Neural progenitor cell (in vitro differentiated cells): ENCODE measurements around the gene MICA. TPM values are rescaled to one million over a fixed set of nuclear protein-coding genes. Genes with fewer than 3 reads are reported as not detected.

Experiments
- DNase-seq: peaks from one replicate; pipeline ENCODE4 v3.0.0-alpha.2; 2016; ENCODE audit warnings: low spot score
- H2AFZ ChIP-seq: fragments of 200-600 bp; sonication (generic); replicated peaks from 2 replicates; pipeline ENCODE4 v1.6.1; 2016; ENCODE audit warnings: antibody characterized with exemption
- H3F3A ChIP-seq: fragments of 200-600 bp; sonication (generic); 2 replicates; pipeline ENCODE4 v1.6.1; 2016; ENCODE audit warnings: antibody characterized with exemption, low read depth
- H3K27ac ChIP-seq: fragments of 200-600 bp; sonication (generic); 2 replicates; pipeline ENCODE4 v1.5.1; 2016; ENCODE audit warnings: mild to moderate bottlenecking
- H3K27me3 ChIP-seq: fragments of 200-600 bp; sonication (generic); 2 replicates; pipeline ENCODE4 v1.6.1; 2016; ENCODE audit warnings: mild to moderate bottlenecking, moderate library complexity
- H3K36me3 ChIP-seq: fragments of 200-600 bp; sonication (generic); 2 replicates; pipeline ENCODE4 v1.5.1; 2016
- H3K4me1 ChIP-seq: fragments of 200-600 bp; sonication (generic); 2 replicates; pipeline ENCODE4 v1.6.1; 2016; ENCODE audit warnings: mixed run types
- H3K4me2 ChIP-seq: fragments of 200-600 bp; sonication (generic); 2 replicates; pipeline ENCODE4 v1.6.1; 2016
- H3K4me3 ChIP-seq: fragments of 200-600 bp; sonication (generic); 2 replicates; pipeline ENCODE4 v1.5.1; 2016
- H3K79me2 ChIP-seq: fragments of 200-600 bp; sonication (generic); 2 replicates; pipeline ENCODE4 v1.6.1; 2016; ENCODE audit warnings: low read depth
- H3K9ac ChIP-seq: fragments of 200-600 bp; sonication (generic); 2 replicates; pipeline ENCODE4 v1.6.1; 2016
- H3K9me3 ChIP-seq: fragments of 200-600 bp; sonication (generic); 2 replicates; pipeline ENCODE4 v1.5.1; 2016; ENCODE audit warnings: low read depth
- H4K20me1 ChIP-seq: fragments of 200-600 bp; sonication (generic); 2 replicates; pipeline ENCODE4 v1.6.1; 2016; ENCODE audit warnings: low read depth
- H3K27ac Mint-ChIP-seq: 3 replicates; pipeline ENCODE4 v1.8.0; 2021; ENCODE audit warnings: mixed read lengths
- H3K27me3 Mint-ChIP-seq: 2 replicates; pipeline ENCODE4 v1.8.0; 2022; ENCODE audit warnings: low read depth, mild to moderate bottlenecking, inconsistent platforms, moderate library complexity, mixed read lengths; ENCODE audit not compliant: insufficient read depth
- H3K36me3 Mint-ChIP-seq: 3 replicates; pipeline ENCODE4 v1.8.0; 2021; ENCODE audit warnings: mixed read lengths
- H3K4me1 Mint-ChIP-seq: 3 replicates; pipeline ENCODE4 v1.8.0; 2021; ENCODE audit warnings: mixed read lengths
- H3K4me3 Mint-ChIP-seq: 3 replicates; pipeline ENCODE4 v1.8.0; 2021; ENCODE audit warnings: mild to moderate bottlenecking, moderate library complexity, mixed read lengths
- H3K9me3 Mint-ChIP-seq: 3 replicates; pipeline ENCODE4 v1.8.0; 2020; ENCODE audit warnings: mixed read lengths
- CTCF ChIP-seq: fragments of 200-600 bp; sonication (generic); IDR thresholded peaks from 2 replicates; pipeline ENCODE4 v1.5.1; 2017; ENCODE audit warnings: antibody characterized with exemption, mild to moderate bottlenecking
- EZH2 ChIP-seq: fragments of 200-600 bp; sonication (generic); IDR thresholded peaks from 2 replicates; pipeline ENCODE4 v1.6.1; 2017; ENCODE audit warnings: antibody characterized with exemption, mild to moderate bottlenecking, moderate library complexity
- EZH2phosphoT487 ChIP-seq: fragments of 200-600 bp; sonication (generic); IDR thresholded peaks from 2 replicates; pipeline ENCODE4 v1.6.1; 2017; ENCODE audit warnings: antibody characterized with exemption
- total RNA-seq: library from RNA; depleted of rRNA; stranded (reverse); fragments of >200 nt; gene quantifications from 2 replicates; pipeline ENCODE4 v1.2.3, GENCODE V29; 2015; ENCODE audit warnings: low replicate concordance

The MICA gene
- total RNA-seq: 15.0 and 21.4 TPM in 2 replicates

- H3K27me3 ChIP-seq: peaks cover 34% of the 10 kb centered on the region
- peaks cover 17% of the 10 kb centered on the region for H3K4me1 Mint-ChIP-seq
Measured at GRCh38 chr6:31403283-31404060, at the start of gene MICA. Gene MICA, plus strand, starts transcription at chr6:31403595. Its CDS starts 38 bp downstream, at chr6:31403633.

DNA sequence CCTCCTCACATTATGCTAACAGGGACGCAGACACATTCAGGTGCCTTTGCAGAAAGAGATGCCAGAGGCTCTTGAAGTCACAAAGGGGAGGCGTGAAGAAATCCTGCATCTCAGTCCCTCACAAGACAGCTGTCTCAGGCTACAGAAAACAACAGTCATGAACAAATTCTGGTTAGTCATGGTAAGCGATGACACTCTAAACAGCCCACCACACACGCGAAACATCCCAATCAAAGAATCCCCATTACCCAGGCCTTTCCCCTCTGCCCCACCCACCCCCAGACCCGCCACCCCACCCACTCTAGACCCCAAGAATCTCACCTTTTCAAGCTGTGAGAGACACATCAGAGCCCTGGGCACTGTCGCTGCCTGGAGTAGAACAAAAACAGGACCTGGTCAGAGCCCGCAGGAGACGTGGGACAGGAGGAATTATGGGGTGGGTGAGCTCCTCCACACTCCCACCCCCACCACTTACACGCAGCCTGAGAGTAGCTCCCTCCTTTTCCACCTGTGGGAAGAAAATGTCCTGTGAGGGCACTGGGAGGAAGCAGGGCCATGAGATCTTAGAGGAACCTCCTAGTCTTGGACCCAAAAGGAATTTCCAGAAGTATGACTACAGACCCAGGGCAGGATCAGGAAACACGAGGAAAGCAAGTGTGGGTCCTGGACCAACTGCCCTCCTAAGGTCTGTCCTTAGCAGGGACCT lies 49.1 kb upstream of the MICA start:
- no peaks in the 10 kb centered on the region for H3K9me3 Mint-ChIP-seq
- Histone ChIP-seq H3K79me2 (no peaks in the 10 kb centered on the region), H4K20me1 (no peaks in the 10 kb centered on the region), H3K4me2 (no peak overlapping the region), H3K9me3 (no peaks in the 10 kb centered on the region), H3K36me3 (no peaks in the 10 kb centered on the region), H2AFZ (no peak overlapping the region), H3K9ac (no peak overlapping the region), H3F3A (no peaks in the 10 kb centered on the region), H3K4me1 (no peaks in the 10 kb centered on the region), H3K27ac (no peak overlapping the region), H3K4me3 (no peak overlapping the region), H3K27me3 (peaks cover 38% of the 10 kb centered on the region)
- peaks cover 8% of the 10 kb centered on the region for H3K4me1 Mint-ChIP-seq
- peaks cover 4% of the 10 kb centered on the region for H3K36me3 Mint-ChIP-seq
- H3K27me3 Mint-ChIP-seq: peaks cover 43% of the 10 kb centered on the region
- no peak overlapping the region for H3K27ac Mint-ChIP-seq
- no peak overlapping the region for H3K4me3 Mint-ChIP-seq
- no peak for DNase-seq
- no peak for TF ChIP-seq EZH2phosphoT487
- TF ChIP-seq EZH2: no peak
- no peak for TF ChIP-seq CTCF

More at GRCh38 chr6:31403283-31404060, at the start of gene MICA:
- no peaks in the 10 kb centered on the region for H3K9me3 ChIP-seq
- peak within 1 kb of the TSS; percentile 88 for H2AFZ ChIP-seq
- peak within 1 kb of the TSS; percentile 83 for H3K4me3 ChIP-seq
- peaks cover 36% of the 10 kb centered on the region for H3F3A ChIP-seq
- TF ChIP-seq CTCF (no peak), EZH2phosphoT487 (no peak), EZH2 (no peak)
- Mint-ChIP-seq H3K27me3 (peaks cover 28% of the 10 kb centered on the region), H3K4me3 (peak within 1 kb of the TSS; percentile 96), H3K9me3 (peaks cover 15% of the 10 kb centered on the region), H3K36me3 (peaks cover 3% of the 10 kb centered on the region), H3K27ac (peak within 1 kb of the TSS; percentile 75)
- peaks cover 43% of the 10 kb centered on the region for H3K79me2 ChIP-seq
- H3K27ac ChIP-seq: no peak within 1 kb of the TSS
- peak within 1 kb of the TSS; percentile 93 for H3K4me2 ChIP-seq
- H3K4me1 ChIP-seq: peaks cover 14% of the 10 kb centered on the region
- peak; percentile 97 for DNase-seq
- no peaks in the 10 kb centered on the region for H3K36me3 ChIP-seq
- H3K9ac ChIP-seq: peak within 1 kb of the TSS; percentile 31
- H4K20me1 ChIP-seq: peaks cover 38% of the 10 kb centered on the region

DNA sequence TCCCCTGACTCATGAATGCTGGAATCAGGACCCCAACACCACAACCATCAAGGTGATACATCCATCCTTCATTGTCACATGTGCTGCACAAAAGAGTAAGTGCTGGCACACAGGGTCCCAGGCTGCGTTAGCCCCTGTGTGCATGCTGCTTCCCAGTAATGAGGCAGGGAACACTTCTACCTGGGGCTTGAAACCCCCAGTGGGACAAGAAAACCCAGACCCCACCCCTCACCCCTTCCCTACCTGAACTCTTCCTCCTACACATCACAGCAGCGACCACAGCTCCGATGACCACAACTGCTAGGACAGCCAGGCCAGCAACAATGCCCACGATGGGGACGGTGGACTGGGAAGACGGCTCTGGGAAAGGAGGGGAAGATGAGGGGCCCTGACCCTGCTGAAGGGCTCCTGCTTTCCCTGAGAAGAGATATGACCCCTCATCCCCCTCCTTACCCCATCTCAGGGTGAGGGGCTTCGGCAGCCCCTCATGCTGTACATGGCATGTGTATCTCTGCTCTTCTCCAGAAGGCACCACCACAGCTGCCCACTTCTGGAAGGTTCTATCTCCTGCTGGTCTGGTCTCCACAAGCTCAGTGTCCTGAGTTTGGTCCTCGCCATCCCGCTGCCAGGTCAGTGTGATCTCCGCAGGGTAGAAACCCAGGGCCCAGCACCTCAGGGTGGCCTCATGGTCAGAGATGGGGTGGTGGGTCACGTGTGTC lies 48.4 kb upstream of the MICA start:
- peaks cover 45% of the 10 kb centered on the region for H3K27me3 ChIP-seq
- H3K4me2 ChIP-seq: no peak overlapping the region
- Mint-ChIP-seq H3K36me3 (peaks cover 4% of the 10 kb centered on the region), H3K9me3 (no peaks in the 10 kb centered on the region), H3K27me3 (peaks cover 48% of the 10 kb centered on the region), H3K4me3 (peak overlapping the region; percentile 73), H3K4me1 (peaks cover 8% of the 10 kb centered on the region), H3K27ac (no peak overlapping the region)
- no peaks in the 10 kb centered on the region for H3F3A ChIP-seq
- H3K9me3 ChIP-seq: no peaks in the 10 kb centered on the region
- no peaks in the 10 kb centered on the region for H3K36me3 ChIP-seq
- H3K9ac ChIP-seq: no peak overlapping the region
- H4K20me1 ChIP-seq: no peaks in the 10 kb centered on the region
- no peaks in the 10 kb centered on the region for H3K4me1 ChIP-seq
- H3K79me2 ChIP-seq: no peaks in the 10 kb centered on the region
- TF ChIP-seq CTCF (no peak), EZH2 (no peak), EZH2phosphoT487 (no peak)
- no peak for DNase-seq
- no peak overlapping the region for H3K4me3 ChIP-seq
- no peak overlapping the region for H3K27ac ChIP-seq
- no peak overlapping the region for H2AFZ ChIP-seq
